Stimulated activated CD4-positive, alpha-beta T cell treated with anti-CD3 and anti-CD28 coated beads, Interleukin-1b, Interleukin-23, amount 100 ng/mL, for 4 hours (primary cell): ENCODE results near the gene DNAH3.
"Not testable (repeated sequence)": the region's sequence is repeated elsewhere in the genome, so short reads cannot be mapped to it uniquely, and the experiment has no call there.

Experiments
- DNase-seq, 2 donors: peaks; one replicate each; pipeline ENCODE4 v3.0.0-alpha.2; 2020; ENCODE audit warnings: low read depth in 2 of 2

The DNAH3 gene

GRCh38 chr16:20997147-20997546 is 153.5 kb downstream of the DNAH3 start:
- no peak for DNase-seq

- DNase-seq, result no peak
Measured at GRCh38 chr16:20995711-20996110, 154.9 kb downstream of the DNAH3 start.

GRCh38 chr16:20989496-20990070 is 161.1 kb downstream of the DNAH3 start:
- not testable (repeated sequence) for DNase-seq

- DNase-seq, result no peak
Measured at GRCh38 chr16:20987049-20987448, 163.6 kb downstream of the DNAH3 start.

- DNase-seq, result no peak
Measured at GRCh38 chr16:20984019-20984418, 166.6 kb downstream of the DNAH3 start.

- DNase-seq, result no peak
Measured at GRCh38 chr16:20976576-20976975, 174.1 kb downstream of the DNAH3 start.

- DNase-seq, result not testable (repeated sequence)
Measured at GRCh38 chr16:20973201-20973600, 177.4 kb downstream of the DNAH3 start.

GRCh38 chr16:20971401-20971800 is 179.2 kb downstream of the DNAH3 start:
- no peak for DNase-seq

GRCh38 chr16:20969386-20969785 is 181.3 kb downstream of the DNAH3 start:
- DNase-seq, result no peak

GRCh38 chr16:20968765-20969164 is 181.9 kb downstream of the DNAH3 start:
- DNase-seq, result no peak

GRCh38 chr16:20960899-20961298 is 189.7 kb downstream of the DNAH3 start:
- no peak for DNase-seq

- no peak for DNase-seq
Measured at GRCh38 chr16:20957153-20957552, 193.5 kb downstream of the DNAH3 start.

- DNase-seq, result no peak
Measured at GRCh38 chr16:20956319-20956718, 194.3 kb downstream of the DNAH3 start.

- no peak for DNase-seq
Measured at GRCh38 chr16:20954574-20954973, 196.1 kb downstream of the DNAH3 start.

GRCh38 chr16:20952139-20952920 is 198.3 kb downstream of the DNAH3 start:
- no peak for DNase-seq

- DNase-seq, result no peak
Measured at GRCh38 chr16:20950294-20950693, 200.4 kb downstream of the DNAH3 start.

GRCh38 chr16:20949660-20950059 is 201.0 kb downstream of the DNAH3 start:
- no peak for DNase-seq

- DNase-seq, result no peak
Measured at GRCh38 chr16:20948444-20948843, 202.2 kb downstream of the DNAH3 start.

- DNase-seq, result no peak
Measured at GRCh38 chr16:20946015-20946629, 204.5 kb downstream of the DNAH3 start.

- not testable (repeated sequence) for DNase-seq
Measured at GRCh38 chr16:20945575-20945875, 205.1 kb downstream of the DNAH3 start.

GRCh38 chr16:20944861-20945574 is 205.6 kb downstream of the DNAH3 start:
- DNase-seq, result peak in 1 of 2 donors; percentile 12

GRCh38 chr16:20942256-20942655 is 208.4 kb downstream of the DNAH3 start:
- DNase-seq, result no peak

GRCh38 chr16:20941636-20941926 is 209.1 kb downstream of the DNAH3 start:
- no peak for DNase-seq
